ENCODE results near the gene GBP3. TPM values are rescaled to one million over a fixed set of nuclear protein-coding genes. Genes with fewer than 3 reads are reported as not detected.
A peak's percentile ranks its signal among the peaks of the same experiment; 100 is the strongest.

Gene GBP3
- total and polyA plus RNA-seq, 10 of the 15 experiments (the other 5 are each of a cell fraction or from before 2014, with no cell fraction given), result 0.21 to 3.1 (median 1.7) TPM

GRCh38 chr1:89041721-89042120 is 19.1 kb upstream of the GBP3 start:
- H3K9me3 ChIP-seq (replicated peaks; ENCODE audit: control insufficient read depth, insufficient read depth, low read length), result peaks cover 11% of the 10 kb centered on the region
- peak overlapping the region; percentile 68 for H3K4me2 ChIP-seq (ENCODE audit: control insufficient read depth, insufficient read depth)
- no peak overlapping the region for H3K9ac ChIP-seq (ENCODE audit: control insufficient read depth, insufficient read depth, low read length)
- intact Hi-C loops (cut with micrococcal nuclease; ENCODE audit: unreplicated experiment), result loop anchor here (5.0 kb wide), 1 partner anchor 161 kb away; no protein-coding TSS in a partner anchor
- ChIA-PET RAD21 (ENCODE audit: unreplicated experiment) (interaction anchor here (0.9 to 1.1 kb wide), 4 partner anchors 40 to 322 kb away, joined by 3 read pairs; partner anchors contain the start of gene GBP6), CTCF (interaction anchor here (1.1 to 1.6 kb wide), 2 partner anchors 20 to 58 kb away, joined by 3 to 8 read pairs; partner anchors contain the start of gene GBP3), SMC1A (ENCODE audit: uncharacterized antibody, unreplicated experiment) (interaction anchor here (0.9 to 1.9 kb wide), 4 partner anchors 11 to 52 kb away, joined by 3 to 4 read pairs (median 3); no protein-coding TSS in a partner anchor), POLR2A (interaction anchor here (1.2 to 1.4 kb wide), 2 partner anchors 158 to 570 kb away, joined by 3 to 4 read pairs; no protein-coding TSS in a partner anchor)
- peak overlapping the region; percentile 46; the same call in 1 of the 2 replicates for H3K27ac ChIP-seq (ENCODE audit: control insufficient read depth, insufficient read depth)
- ATAC-seq (no peak), FAIRE-seq (no peak), DNase-seq (ENCODE audit: low read depth, low spot score) (no peak)
- peaks cover 14% of the 10 kb centered on the region for H3K4me1 ChIP-seq (ENCODE audit: control insufficient read depth, insufficient read depth, low read length)
- in situ Hi-C loops (cut with MboI), result no loop called here
- no peaks in the 10 kb centered on the region for H3K36me3 ChIP-seq (ENCODE audit: control insufficient read depth in 2 of 2, insufficient read depth in 2 of 2, low read length in 1 of 2)
- no peak overlapping the region for H3K4me3 ChIP-seq
- H2AFZ ChIP-seq (ENCODE audit: control insufficient read depth, low read depth, low read length), result no peak overlapping the region
- H3K27me3 ChIP-seq (replicated peaks in 1 of 2; ENCODE audit: control insufficient read depth in 2 of 2, insufficient read depth in 2 of 2, low read length in 1 of 2), result no peaks in the 10 kb centered on the region
- H3K79me2 ChIP-seq (ENCODE audit: control insufficient read depth, insufficient read depth, low read length), result no peaks in the 10 kb centered on the region
- no peaks in the 10 kb centered on the region for H4K20me1 ChIP-seq (ENCODE audit: control insufficient read depth, insufficient read depth)
- no TSS peak for BruUV-seq (replicated peaks)
- WGBS (ENCODE audit: insufficient coverage, insufficient replicate concordance, low lambda C conversion rate, missing lambda C conversion rate), result 100% methylated on average over 1 of the region's 1 CpG
- no peak for TF ChIP-seq NKRF (conservative IDR thresholded peaks at IDR 0.05)
- no peak for TF ChIP-seq PBX3 (IDR thresholded peaks at IDR 0.05; ENCODE audit: insufficient replicate concordance, low read depth, low read length)
- no peak for TF ChIP-seq PKNOX1 (IDR thresholded peaks at IDR 0.05)
- TF ChIP-seq SPI1 (IDR thresholded peaks at IDR 0.05; ENCODE audit: borderline replicate concordance, insufficient read depth, low read depth, low read length), result no peak
- TF ChIP-seq RFX5 (IDR thresholded peaks at IDR 0.05; ENCODE audit: low read depth, low read length), result no peak
- TF ChIP-seq ZBTB11 (CRISPR knock-in tag; IDR thresholded peaks at IDR 0.05), result no peak
- TF ChIP-seq EGR1 (IDR thresholded peaks at IDR 0.05; ENCODE audit: borderline replicate concordance in 1 of 2, low read depth in 2 of 2, low read length in 2 of 2), result no peak
- TF ChIP-seq SMAD5 (IDR thresholded peaks at IDR 0.05; ENCODE audit: low read depth), result no peak
- TF ChIP-seq MEF2A (IDR thresholded peaks at IDR 0.05; ENCODE audit: insufficient read depth, low read depth, low read length), result no peak
- TF ChIP-seq ZBTB33 (IDR thresholded peaks at IDR 0.05), result no peak
- no peak for TF ChIP-seq MXI1 (IDR thresholded peaks at IDR 0.05; ENCODE audit: low read depth, low read length)
